Measurements from ENCODE around the gene TMIGD1. TPM values are rescaled to one million over a fixed set of nuclear protein-coding genes. Genes with fewer than 3 reads are reported as not detected.

TMIGD1 gene
- total RNA-seq, 1 experiment from 2014 or later: not detected

DNA sequence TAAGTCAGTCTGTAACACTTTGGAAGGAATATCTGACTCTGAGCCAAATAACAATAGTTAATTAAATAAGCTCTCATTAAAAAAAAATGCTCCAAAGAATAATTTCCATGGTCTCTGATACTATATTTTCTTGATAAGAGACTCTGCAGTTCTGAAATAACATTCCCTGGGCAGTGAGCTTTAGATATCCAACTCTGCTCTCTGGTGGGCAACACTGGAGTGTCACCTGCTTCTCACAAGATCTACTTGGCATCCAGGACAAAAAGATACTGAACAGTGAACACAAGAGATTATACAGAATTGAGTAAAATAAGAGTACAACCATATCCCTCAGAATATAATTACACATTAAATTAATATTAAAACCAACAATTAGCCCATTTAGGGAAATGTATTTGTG, 55.8 kb downstream of the TMIGD1 start:
- no peaks in the 10 kb centered on the region for H3K9me2 ChIP-seq (ENCODE audit: insufficient read depth)
- DNase-seq (ENCODE audit: low read depth, low spot score) (no peak), ATAC-seq (peak; percentile 58; the same call in 1 of the 2 replicates)
- TF ChIP-seq SRF (IDR thresholded peaks at IDR 0.05; ENCODE audit: low read depth): no peak
- no peak for TF ChIP-seq FOSL1 (IDR thresholded peaks at IDR 0.05; ENCODE audit: low read depth)
- TF ChIP-seq, protein P1, sequence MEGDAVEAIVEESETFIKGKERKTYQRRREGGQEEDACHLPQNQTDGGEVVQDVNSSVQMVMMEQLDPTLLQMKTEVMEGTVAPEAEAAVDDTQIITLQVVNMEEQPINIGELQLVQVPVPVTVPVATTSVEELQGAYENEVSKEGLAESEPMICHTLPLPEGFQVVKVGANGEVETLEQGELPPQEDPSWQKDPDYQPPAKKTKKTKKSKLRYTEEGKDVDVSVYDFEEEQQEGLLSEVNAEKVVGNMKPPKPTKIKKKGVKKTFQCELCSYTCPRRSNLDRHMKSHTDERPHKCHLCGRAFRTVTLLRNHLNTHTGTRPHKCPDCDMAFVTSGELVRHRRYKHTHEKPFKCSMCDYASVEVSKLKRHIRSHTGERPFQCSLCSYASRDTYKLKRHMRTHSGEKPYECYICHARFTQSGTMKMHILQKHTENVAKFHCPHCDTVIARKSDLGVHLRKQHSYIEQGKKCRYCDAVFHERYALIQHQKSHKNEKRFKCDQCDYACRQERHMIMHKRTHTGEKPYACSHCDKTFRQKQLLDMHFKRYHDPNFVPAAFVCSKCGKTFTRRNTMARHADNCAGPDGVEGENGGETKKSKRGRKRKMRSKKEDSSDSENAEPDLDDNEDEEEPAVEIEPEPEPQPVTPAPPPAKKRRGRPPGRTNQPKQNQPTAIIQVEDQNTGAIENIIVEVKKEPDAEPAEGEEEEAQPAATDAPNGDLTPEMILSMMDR (IDR thresholded peaks at IDR 0.05 in 2 of 3, conservative IDR thresholded peaks at IDR 0.05 in 1 of 3; ENCODE audit: borderline replicate concordance in 1 of 3, insufficient read depth in 1 of 3, low read depth in 2 of 3, low read length in 2 of 3): peak; percentile 27 to 49 (median 40); a peak in 3 of 6 replicates
- TF ChIP-seq RAD21 (IDR thresholded peaks at IDR 0.05; ENCODE audit: low read depth): peak; percentile 51
- H3K27ac ChIP-seq (ENCODE audit: low read depth, low read length): no peak overlapping the region
- BruUV-seq (replicated peaks): no TSS peak
- ChIA-PET RAD21 (ENCODE audit: low non-redundant PET in 1 of 2, low total read pairs in 2 of 2, uncharacterized antibody in 2 of 2, unreplicated experiment in 2 of 2) (interaction anchor here (0.9 to 1.0 kb wide), 2 partner anchors 173 kb away, joined by 4 read pairs; no protein-coding TSS in a partner anchor), POLR2A (interaction anchor here (0.9 kb wide), 1 partner anchor 174 kb away, joined by 4 read pairs; no protein-coding TSS in a partner anchor), CTCF (interaction anchor here (1.0 to 1.9 kb wide), 3 partner anchors 58 to 173 kb away, joined by 3 to 22 read pairs (median 17); no protein-coding TSS in a partner anchor)
- no peaks in the 10 kb centered on the region for H4K20me1 ChIP-seq (ENCODE audit: insufficient read depth)
- no peak overlapping the region for H3K9ac ChIP-seq (ENCODE audit: low read length)
- no peak overlapping the region for H3K4me2 ChIP-seq (ENCODE audit: low read length)
- no peaks in the 10 kb centered on the region for H3K27me3 ChIP-seq (ENCODE audit: insufficient read depth, low read length)
- H3K9me3 ChIP-seq (ENCODE audit: control insufficient read depth in 1 of 2, insufficient read depth in 1 of 2, low read depth in 1 of 2, low read length in 2 of 2): no peaks in the 10 kb centered on the region
- intact Hi-C loops (cut with micrococcal nuclease): loop anchor here (1.0 kb wide), 2 partner anchors 153 to 174 kb away; no protein-coding TSS in a partner anchor
- no peaks in the 10 kb centered on the region for H3K4me1 ChIP-seq (ENCODE audit: control insufficient read depth in 1 of 2, insufficient read depth in 2 of 2, low read length in 2 of 2)
- no peak overlapping the region for H3K4me3 ChIP-seq (replicated peaks in 1 of 2; ENCODE audit: low read depth in 1 of 2, low read length in 2 of 2)
- H3K79me2 ChIP-seq (ENCODE audit: insufficient read depth, low read length): no peaks in the 10 kb centered on the region
- peaks cover 17 to 28% of the 10 kb centered on the region in 2 experiments; a peak in 3 of 4 replicates for H3K36me3 ChIP-seq (ENCODE audit: control insufficient read depth in 1 of 2, insufficient read depth in 2 of 2, low read length in 2 of 2)
- no peak overlapping the region for H2AFZ ChIP-seq (ENCODE audit: low read depth, low read length, poor library complexity, severe bottlenecking)

GRCh38 chr17:30275911-30276310, 57.9 kb downstream of the TMIGD1 start:
- BruUV-seq (replicated peaks): no TSS peak
- no peak overlapping the region for H3K4me2 ChIP-seq (ENCODE audit: low read length)
- no peaks in the 10 kb centered on the region for H3K9me2 ChIP-seq (ENCODE audit: insufficient read depth)
- H3K36me3 ChIP-seq (ENCODE audit: control insufficient read depth in 1 of 2, insufficient read depth in 2 of 2, low read length in 2 of 2): peaks cover 31 to 44% of the 10 kb centered on the region in 2 experiments; a peak in 3 of 4 replicates
- CTCF ChIA-PET: no interaction called here
- no peak for ATAC-seq
- intact Hi-C loops (cut with micrococcal nuclease): no loop called here
- no peak overlapping the region for H2AFZ ChIP-seq (ENCODE audit: low read depth, low read length, poor library complexity, severe bottlenecking)
- H3K27ac ChIP-seq (ENCODE audit: low read depth, low read length): no peak overlapping the region
- no peak overlapping the region for H3K9ac ChIP-seq (ENCODE audit: low read length)
- no peaks in the 10 kb centered on the region for H3K4me1 ChIP-seq (ENCODE audit: control insufficient read depth in 1 of 2, insufficient read depth in 2 of 2, low read length in 2 of 2)
- POLR2A ChIA-PET: no interaction called here
- no peak for DNase-seq (ENCODE audit: low read depth, low spot score)
- RAD21 ChIA-PET (ENCODE audit: low non-redundant PET in 1 of 2, low total read pairs in 2 of 2, uncharacterized antibody in 2 of 2, unreplicated experiment in 2 of 2): no interaction called here
- no peaks in the 10 kb centered on the region for H3K79me2 ChIP-seq (ENCODE audit: insufficient read depth, low read length)
- H3K4me3 ChIP-seq (replicated peaks in 1 of 2; ENCODE audit: low read depth in 1 of 2, low read length in 2 of 2): no peak overlapping the region
- H3K9me3 ChIP-seq (ENCODE audit: control insufficient read depth in 1 of 2, insufficient read depth in 1 of 2, low read depth in 1 of 2, low read length in 2 of 2): no peaks in the 10 kb centered on the region
- H4K20me1 ChIP-seq (ENCODE audit: insufficient read depth): no peaks in the 10 kb centered on the region
- H3K27me3 ChIP-seq (ENCODE audit: insufficient read depth, low read length): no peaks in the 10 kb centered on the region
- no peak for TF ChIP-seq SP1 (IDR thresholded peaks at IDR 0.05; ENCODE audit: low read depth)
- TF ChIP-seq POLR2A (IDR thresholded peaks at IDR 0.05; ENCODE audit: borderline replicate concordance, extremely low read depth, insufficient read depth, insufficient read length): no peak
- TF ChIP-seq CBX3 (IDR thresholded peaks at IDR 0.05; ENCODE audit: low read depth): no peak
- TF ChIP-seq, protein P2, sequence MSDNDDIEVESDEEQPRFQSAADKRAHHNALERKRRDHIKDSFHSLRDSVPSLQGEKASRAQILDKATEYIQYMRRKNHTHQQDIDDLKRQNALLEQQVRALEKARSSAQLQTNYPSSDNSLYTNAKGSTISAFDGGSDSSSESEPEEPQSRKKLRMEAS (IDR thresholded peaks at IDR 0.05): no peak
- TF ChIP-seq SIN3A (IDR thresholded peaks at IDR 0.05; ENCODE audit: low read depth): no peak
- TF ChIP-seq, protein P1 (IDR thresholded peaks at IDR 0.05 in 2 of 3, conservative IDR thresholded peaks at IDR 0.05 in 1 of 3; ENCODE audit: borderline replicate concordance in 1 of 3, insufficient read depth in 1 of 3, low read depth in 2 of 3, low read length in 2 of 3): no peak
- no peak for TF ChIP-seq JUND (IDR thresholded peaks at IDR 0.05)
- no peak for TF ChIP-seq POLR2AphosphoS5 (IDR thresholded peaks at IDR 0.05; ENCODE audit: low read depth, low read length)
- TF ChIP-seq CEBPB (IDR thresholded peaks at IDR 0.05; ENCODE audit: low read depth): no peak
- no peak for TF ChIP-seq ZFX (IDR thresholded peaks at IDR 0.05)
- no peak for TF ChIP-seq FOSL1 (IDR thresholded peaks at IDR 0.05; ENCODE audit: low read depth)
- no peak for TF ChIP-seq EGR1 (IDR thresholded peaks at IDR 0.05; ENCODE audit: low read depth)
- no peak for TF ChIP-seq ATF3 (IDR thresholded peaks at IDR 0.05)
- no peak for TF ChIP-seq YY1 (IDR thresholded peaks at IDR 0.05; ENCODE audit: extremely low read depth, insufficient replicate concordance, low read depth, low read length)
- TF ChIP-seq ZNF274 (IDR thresholded peaks at IDR 0.05; ENCODE audit: low read depth, low read length): no peak
- no peak for TF ChIP-seq EZH2 (IDR thresholded peaks at IDR 0.05)
